HG02973 (cell line): ENCODE data around the gene MOAP1.
"Not testable (repeated sequence)": the region's sequence is repeated elsewhere in the genome, so short reads cannot be mapped to it uniquely, and the experiment has no call there.

ENCODE experiments used
- ATAC-seq: cut with Tn5 transposase; IDR thresholded peaks from one replicate; pipeline ENCODE4 v1.9.1; 2021; ENCODE audit warnings: moderate library complexity; ENCODE audit not compliant: unreplicated experiment

MOAP1 gene

DNA sequence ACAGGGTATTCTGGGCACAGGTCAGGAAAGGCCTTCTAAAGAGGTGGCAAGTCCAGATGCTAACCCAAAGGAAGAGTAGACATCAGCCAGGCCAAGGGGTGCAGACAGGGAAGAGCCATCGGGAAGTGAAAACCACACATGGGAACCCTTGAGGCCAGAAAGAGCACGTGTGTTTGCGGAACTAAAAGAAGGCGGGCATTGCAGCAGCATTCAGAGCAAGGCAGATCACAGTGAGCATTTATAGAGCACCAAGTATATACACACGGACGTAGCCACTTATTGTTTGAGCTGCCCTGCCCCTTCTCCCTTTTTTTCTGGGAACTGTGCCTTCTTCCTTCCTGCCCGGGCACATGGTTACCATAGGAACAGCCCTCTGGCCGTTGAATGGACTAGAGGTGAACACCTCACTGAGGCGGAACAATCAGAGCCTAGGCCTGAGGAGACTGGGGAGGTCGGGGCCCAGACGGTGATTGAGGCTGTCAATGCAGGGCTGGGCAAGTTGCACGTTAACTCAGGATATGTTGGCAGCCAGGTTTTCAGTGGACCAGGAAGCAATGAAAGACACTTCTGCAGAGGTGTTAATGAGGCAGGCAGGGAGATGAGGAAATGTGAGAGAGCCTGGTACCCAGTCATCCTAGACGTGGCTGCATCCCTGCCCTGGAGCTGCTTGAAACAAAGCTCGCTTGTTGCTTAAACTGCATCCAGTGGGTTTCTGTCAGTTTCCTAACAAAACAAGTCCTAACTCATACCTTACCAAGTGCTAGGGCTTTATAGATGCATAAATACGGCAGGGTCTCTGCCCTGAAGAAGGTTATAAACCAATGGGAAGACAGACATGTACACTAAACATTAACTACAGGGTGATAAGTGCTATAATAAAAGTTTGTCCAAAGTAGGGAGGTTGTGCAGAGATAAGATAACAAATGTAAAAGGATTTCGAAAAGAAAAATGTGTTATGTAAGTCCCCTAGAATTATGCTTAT lies 34.2 kb downstream of the MOAP1 start:
- ATAC-seq: no peak

DNA sequence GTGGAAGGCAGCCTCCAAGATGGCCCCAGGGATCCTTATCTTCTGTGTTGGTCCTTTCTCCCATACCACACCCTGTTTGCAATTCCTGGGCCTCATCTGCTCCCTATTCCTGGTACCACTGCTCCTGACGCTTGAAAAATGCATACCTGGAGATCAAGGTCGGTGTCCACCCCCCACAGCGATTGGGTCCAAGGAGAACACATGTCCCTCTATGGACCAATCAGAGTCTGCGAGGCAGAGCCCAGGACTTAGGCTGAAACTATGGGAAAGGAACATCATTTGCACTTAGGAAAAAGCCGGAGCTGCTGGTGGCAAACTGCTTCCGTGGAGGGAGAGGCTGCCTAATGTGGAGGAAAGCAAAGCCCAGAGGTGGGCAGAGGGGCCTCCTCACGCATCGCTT lies 35.7 kb downstream of the MOAP1 start:
- ATAC-seq: no peak

GRCh38 chr14:93146119-93146518 lies 38.6 kb downstream of the MOAP1 start:
- ATAC-seq: no peak

GRCh38 chr14:93142854-93143652 lies 41.6 kb downstream of the MOAP1 start:
- ATAC-seq: no peak

GRCh38 chr14:93137864-93138263 lies 46.8 kb downstream of the MOAP1 start:
- no peak for ATAC-seq

DNA sequence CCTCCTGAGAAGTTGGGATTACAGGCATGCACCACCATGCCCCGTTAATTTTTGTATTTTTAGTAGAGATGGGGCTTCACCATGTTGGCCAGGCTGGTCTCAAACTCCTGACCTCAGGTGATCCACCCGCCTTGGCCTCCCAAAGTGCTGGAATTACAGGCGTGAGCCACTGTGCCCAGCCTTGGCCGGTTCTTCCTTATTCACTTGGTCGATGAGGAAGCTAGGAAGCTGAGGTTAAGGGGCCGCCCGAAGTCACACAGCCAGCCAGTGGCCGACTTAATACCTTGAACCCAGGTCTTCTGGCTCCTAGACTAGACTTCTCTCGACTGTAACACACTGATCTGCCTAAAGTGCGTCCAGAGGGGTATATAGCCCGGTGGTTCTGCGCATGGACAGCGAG lies 48.2 kb downstream of the MOAP1 start:
- ATAC-seq: not testable (repeated sequence)

GRCh38 chr14:93136009-93136408 lies 48.7 kb downstream of the MOAP1 start:
- no peak for ATAC-seq

GRCh38 chr14:93135399-93135798 lies 49.3 kb downstream of the MOAP1 start:
- no peak for ATAC-seq

- ATAC-seq: no peak
These were observed 51.2 kb downstream of the MOAP1 start for GRCh38 chr14:93133464-93133863.

DNA sequence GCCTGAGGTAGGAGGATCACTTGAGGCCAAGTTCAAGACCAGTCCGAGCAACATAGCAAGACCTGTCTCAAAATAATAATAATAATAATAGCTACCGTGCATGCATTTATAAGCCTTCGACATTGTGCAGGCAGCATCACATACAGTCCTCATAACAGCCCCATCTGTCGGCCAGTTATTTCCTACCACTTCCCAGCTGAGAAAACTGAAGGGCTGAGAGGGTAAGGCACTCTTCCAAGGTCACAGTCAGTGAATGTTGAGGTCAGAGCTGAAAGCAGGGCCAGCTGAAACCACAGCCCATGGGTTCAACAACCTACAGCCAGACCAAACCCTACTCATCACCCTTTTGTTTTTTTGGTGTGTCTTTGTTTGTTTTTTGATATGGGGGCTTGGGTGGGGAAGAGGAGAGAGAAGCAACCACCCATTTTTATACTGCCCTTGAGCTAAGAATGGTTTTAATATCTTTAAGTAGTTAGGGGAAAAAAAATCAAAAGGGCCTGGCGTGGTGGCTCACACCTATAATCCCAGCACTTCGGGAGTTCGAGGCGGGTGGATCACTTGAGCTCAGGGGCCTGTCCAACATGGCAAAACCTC lies 52.1 kb downstream of the MOAP1 start:
- ATAC-seq: no peak
